HepG2 (cell line): Measurements from ENCODE around the gene SENP7. TPM values are rescaled to one million over a fixed set of nuclear protein-coding genes. Genes with fewer than 3 reads are reported as not detected.

Experiments
- AHR ChIP-seq: IDR thresholded peaks from 2 replicates; pipeline ENCODE4 v1.6.1; 2018; ENCODE audit warnings: missing genetic modification reagents, missing compliant biosample characterization
- ESRRA ChIP-seq: sonication (generic); formaldehyde crosslinking; IDR thresholded peaks from 2 replicates; pipeline ENCODE4 v1.5.1; 2020; ENCODE audit warnings: mild to moderate bottlenecking, low read depth, missing genetic modification reagents
- KIAA2018 ChIP-seq: sonication (generic); formaldehyde crosslinking; IDR thresholded peaks from 2 replicates; pipeline ENCODE4 v1.5.0; 2020; ENCODE audit warnings: mild to moderate bottlenecking, missing genetic modification reagents, borderline replicate concordance
- MXD4 ChIP-seq: IDR thresholded peaks from 2 replicates; pipeline ENCODE4 v1.6.1; 2016; ENCODE audit warnings: mild to moderate bottlenecking, missing biosample characterization, missing genetic modification reagents
- POLR2G ChIP-seq: fragments of 200-400 bp; formaldehyde crosslinking; IDR thresholded peaks from 2 replicates; pipeline ENCODE4 v1.6.1; 2018; ENCODE audit warnings: mild to moderate bottlenecking, low read depth, low read length, moderate library complexity
- SALL2 ChIP-seq: sonication (generic); formaldehyde crosslinking; IDR thresholded peaks from 2 replicates; pipeline ENCODE4 v1.8.1; 2023; ENCODE audit warnings: mild to moderate bottlenecking, missing genetic modification reagents, inconsistent platforms
- SOX6 ChIP-seq, 2 experiments: fragments of 450-650 bp in 1 of 2; sonication (generic) in 1 of 2; formaldehyde crosslinking in 1 of 2; IDR thresholded peaks; 2 replicates each; pipeline versions ENCODE4 v1.4.0 to v1.6.1; 2017 to 2020; ENCODE audit warnings: antibody characterized with exemption in 1 of 2, mild to moderate bottlenecking in 1 of 2, missing genetic modification reagents in 1 of 2
- SPEN ChIP-seq: sonication (generic); formaldehyde crosslinking; IDR thresholded peaks from 2 replicates; pipeline ENCODE4 v1.5.1; 2020; ENCODE audit warnings: low read depth, mild to moderate bottlenecking, missing genetic modification reagents
- TEAD3 ChIP-seq: optimal IDR thresholded peaks from 2 replicates; pipeline ENCODE3; 2016; ENCODE audit warnings: borderline replicate concordance
- TFDP2 ChIP-seq: sonication (generic); formaldehyde crosslinking; IDR thresholded peaks from 2 replicates; pipeline ENCODE4 v1.4.0; 2020; ENCODE audit warnings: missing genetic modification reagents
- ZNF280D ChIP-seq: sonication (generic); formaldehyde crosslinking; IDR thresholded peaks from 2 replicates; pipeline ENCODE4 v1.5.1; 2020; ENCODE audit warnings: mild to moderate bottlenecking, missing genetic modification reagents
- ZSCAN20 ChIP-seq: sonication (generic); formaldehyde crosslinking; IDR thresholded peaks from 2 replicates; pipeline ENCODE4 v1.4.0; 2020; ENCODE audit warnings: missing genetic modification reagents, mild to moderate bottlenecking, borderline replicate concordance
- polyA plus RNA-seq, 8 experiments: library from polyadenylated mRNA; depleted of rRNA in 3 of 8; stranded (reverse) in 7 of 8; unstranded in 1 of 8; fragments of >200 nt; fragmentation: Illumina TruSeq in 4 of 8; extraction: Trizol in 4 of 8; gene quantifications; 2 replicates each; pipeline versions ENCODE4 v1.2.1 to v1.2.3, GENCODE V29; 2011 to 2016; ENCODE audit warnings: low read depth in 4 of 8, missing spikeins in 1 of 8, mixed read lengths in 1 of 8; ENCODE audit not compliant: insufficient read depth in 1 of 8
- total RNA-seq, 5 experiments: library from RNA; depleted of rRNA; stranded (reverse); fragments of >200 nt; fragmentation: Illumina TruSeq; extraction: Trizol; gene quantifications; 2 replicates each; pipeline ENCODE4 v1.2.3, GENCODE V29; 2016; ENCODE audit warnings: low read depth in 1 of 5

SENP7 gene
- total and polyA plus RNA-seq, 2 of the 13 experiments (the other 11 are each of a cell fraction or from before 2014, with no cell fraction given) = 9.1 to 10.3 TPM

GRCh38 chr3:101466465-101467309 is 46.3 kb downstream of the SENP7 start (continued):
- TF ChIP-seq KIAA2018 = 0 out of 2 replicates have a peak, but pooled peaks have one; percentile 26
- TF ChIP-seq SALL2 (CRISPR knock-in tag) = no peak
- TF ChIP-seq POLR2G = peak; percentile 45; the same call in 1 of the 2 replicates
- TF ChIP-seq TEAD3 = peak; percentile 53
- no peak for TF ChIP-seq AHR (CRISPR knock-in tag)
- TF ChIP-seq ZNF280D (CRISPR knock-in tag) = peak; percentile 76; the same call in 1 of the 2 replicates
- TF ChIP-seq ESRRA (CRISPR knock-in tag) = peak; percentile 42; the same call in 1 of the 2 replicates
- TF ChIP-seq SPEN (CRISPR knock-in tag) = peak; percentile 44; the same call in 1 of the 2 replicates
- no peak for TF ChIP-seq ZSCAN20 (CRISPR knock-in tag)
- TF ChIP-seq SOX6 (IDR thresholded peaks at IDR 0.05) = no peak
- TF ChIP-seq SOX6 (CRISPR knock-in tag; IDR thresholded peaks at IDR 0.05) = peak; percentile 44
- TF ChIP-seq TFDP2 (CRISPR knock-in tag) = 0 out of 2 replicates have a peak, but pooled peaks have one; percentile 22
- TF ChIP-seq MXD4 (CRISPR knock-in tag) = peak; percentile 21; the same call in 1 of the 2 replicates
